DMS 273 (cell line): ENCODE measurements around the gene TAF5L.
"Not testable (repeated sequence)": the region's sequence is repeated elsewhere in the genome, so short reads cannot be mapped to it uniquely, and the experiment has no call there.

Source experiments
- DNase-seq: peaks from one replicate; lab custom pipeline; 2025; ENCODE audit not compliant: unreplicated experiment; lab: John Stamatoyannopoulos, UW

The TAF5L gene

DNA sequence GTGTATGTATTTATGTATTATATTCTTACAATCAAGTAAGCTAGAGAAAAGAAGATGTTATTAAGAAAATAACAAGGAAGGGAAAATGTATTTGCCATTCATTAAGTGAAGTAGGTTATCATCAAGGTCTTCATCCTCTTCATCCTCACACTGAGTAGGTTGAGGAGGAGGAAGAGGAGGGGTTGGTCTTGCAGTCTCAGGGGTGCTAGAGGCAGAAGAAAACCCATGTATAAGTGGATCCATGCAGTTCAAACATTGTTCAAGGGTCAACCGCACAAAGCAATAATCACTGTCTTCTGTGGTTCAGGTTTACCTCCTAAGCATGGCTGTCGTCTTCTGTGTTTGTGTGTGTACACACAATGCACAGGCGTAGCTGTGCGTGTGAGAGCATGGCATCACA, 17.0 kb upstream of the TAF5L start:
- no peak for DNase-seq

DNA sequence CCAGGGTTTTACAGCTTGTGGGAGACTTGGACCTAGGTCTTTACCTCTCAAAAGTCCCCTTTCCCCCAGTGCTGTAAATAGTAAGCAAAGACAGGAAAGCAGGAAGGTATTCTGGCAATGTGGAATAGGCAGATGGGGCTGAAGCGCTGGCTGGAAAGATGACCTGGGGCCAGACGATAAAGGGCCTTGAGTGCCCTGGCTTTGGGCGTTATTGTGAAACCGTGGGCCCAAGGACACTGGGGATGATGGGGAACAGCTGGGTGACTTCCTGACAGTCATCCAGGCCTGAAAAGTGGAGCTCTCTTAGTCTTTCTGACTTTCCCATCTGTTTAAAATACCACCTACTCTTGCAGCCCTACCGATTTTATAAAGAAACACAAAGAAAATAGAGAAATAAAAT, 16.5 kb upstream of the TAF5L start:
- DNase-seq, result peak; percentile 9

DNA sequence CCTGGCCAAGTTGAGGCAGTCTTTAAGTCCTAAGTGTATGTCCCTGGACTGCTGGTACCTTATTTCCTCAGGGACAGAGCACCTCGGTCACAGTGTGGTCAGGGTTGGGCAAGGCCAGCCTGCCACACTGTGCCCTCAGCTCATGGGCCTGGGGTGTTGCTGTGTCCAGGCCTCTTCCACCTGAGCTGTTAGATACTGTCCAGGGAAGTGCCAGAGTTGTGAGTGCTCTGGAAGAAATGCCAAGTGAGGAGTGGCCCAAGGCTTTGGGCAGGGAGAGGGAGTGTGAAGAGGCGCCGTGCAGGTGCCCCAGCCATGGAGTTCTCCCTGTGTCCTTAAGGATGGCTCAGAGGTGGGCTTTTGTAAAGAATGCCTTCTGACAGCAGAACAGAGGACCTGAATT, 15.4 kb upstream of the TAF5L start:
- no peak for DNase-seq

DNA sequence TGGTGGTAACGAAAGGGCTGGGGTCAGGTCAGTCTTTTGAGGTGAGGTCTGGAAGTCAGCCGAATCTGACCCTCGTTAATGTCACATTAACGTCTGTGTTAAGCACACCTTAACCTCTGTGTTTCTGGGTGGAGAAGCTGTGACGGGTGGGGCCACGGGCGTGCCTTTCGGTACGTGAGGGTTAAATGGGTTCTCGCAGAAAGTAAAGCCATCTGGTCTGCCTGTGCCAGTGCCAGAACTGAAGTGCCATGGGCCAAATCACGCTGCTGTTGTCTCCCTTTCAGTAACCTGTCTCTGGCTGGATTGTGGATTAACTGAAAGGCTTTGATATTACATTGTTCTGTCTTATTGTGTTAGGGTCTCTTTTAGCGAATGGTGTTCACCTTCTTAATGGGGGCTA, 14.5 kb upstream of the TAF5L start:
- peak; percentile 88 for DNase-seq

DNA sequence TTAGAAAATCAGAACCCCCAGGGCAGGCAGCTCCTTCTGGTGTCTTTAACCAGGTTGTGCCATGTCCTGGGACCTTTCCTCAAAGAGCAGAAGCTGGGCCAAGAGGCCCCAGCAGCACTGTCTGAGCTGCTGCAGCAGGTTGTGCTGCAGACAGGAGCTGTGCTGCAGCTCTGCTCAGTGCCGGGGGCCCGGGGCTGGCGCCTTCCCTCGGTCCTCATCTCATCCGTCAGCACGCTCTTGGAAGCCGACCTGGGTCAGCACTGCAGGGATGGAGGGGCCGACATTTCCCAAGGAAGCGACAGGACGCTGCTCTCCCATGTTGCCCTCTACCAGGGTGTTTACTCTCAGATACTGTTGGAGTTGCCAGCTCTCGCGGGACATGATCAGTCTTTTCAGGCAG, 11.8 kb upstream of the TAF5L start:
- no peak for DNase-seq

DNA sequence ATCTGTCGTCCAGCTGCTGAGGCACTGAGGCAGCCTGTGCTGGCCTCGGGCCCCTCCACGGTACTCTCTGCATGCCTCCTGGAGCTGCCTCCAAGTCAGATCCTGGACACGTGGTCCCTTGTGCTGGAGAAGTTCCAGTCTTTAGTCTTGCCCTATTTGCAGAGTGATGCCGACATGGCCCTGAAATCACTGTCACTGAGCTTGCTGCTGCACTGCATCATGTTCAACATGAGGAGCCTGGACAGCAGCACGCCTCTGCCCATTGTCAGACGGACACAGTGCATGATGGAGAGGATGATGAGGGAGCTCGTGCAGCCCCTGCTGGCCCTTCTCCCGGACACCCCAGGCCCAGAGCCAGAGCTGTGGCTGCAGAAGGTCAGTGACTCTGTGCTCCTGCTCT, 10.1 kb upstream of the TAF5L start:
- DNase-seq, result no peak

DNA sequence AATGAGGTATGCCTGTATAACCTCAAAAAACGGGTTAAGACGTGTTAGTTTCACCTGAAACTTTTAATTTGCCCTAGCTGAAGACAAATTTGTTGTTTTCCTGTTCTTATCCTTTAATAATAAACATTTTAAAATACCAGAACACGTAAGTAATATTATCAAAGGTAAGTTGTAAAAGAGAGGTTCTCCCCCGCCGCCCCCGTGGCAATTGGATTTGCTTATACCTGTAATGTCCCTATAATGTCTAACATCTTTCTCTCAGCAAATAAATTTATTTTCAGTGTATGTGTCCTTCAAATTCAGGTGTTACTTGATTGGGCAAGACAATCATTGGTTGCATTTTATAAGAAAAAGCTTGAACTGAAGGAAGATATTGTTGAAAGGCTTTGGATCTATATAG, 6.0 kb upstream of the TAF5L start:
- no peak for DNase-seq

DNA sequence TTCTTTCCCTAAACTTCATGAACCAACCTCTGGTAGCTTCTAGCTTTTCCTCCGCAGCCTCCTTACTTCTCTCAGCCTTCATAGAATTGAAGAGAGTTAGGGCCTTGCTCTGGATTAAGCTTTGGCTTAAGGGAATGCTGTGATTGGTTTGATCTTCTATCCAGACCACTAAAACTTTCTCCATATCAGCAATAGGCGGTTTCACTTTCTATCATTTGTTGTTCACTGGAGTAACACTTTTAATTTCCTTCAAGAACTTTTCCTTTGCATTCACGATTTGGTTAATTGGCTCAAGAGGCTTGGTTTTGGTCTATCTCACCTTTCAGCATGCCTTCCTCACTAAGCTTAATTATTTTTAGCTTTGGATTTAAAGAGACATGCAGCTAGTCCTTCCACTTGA, 5.2 kb upstream of the TAF5L start:
- no peak for DNase-seq

DNA sequence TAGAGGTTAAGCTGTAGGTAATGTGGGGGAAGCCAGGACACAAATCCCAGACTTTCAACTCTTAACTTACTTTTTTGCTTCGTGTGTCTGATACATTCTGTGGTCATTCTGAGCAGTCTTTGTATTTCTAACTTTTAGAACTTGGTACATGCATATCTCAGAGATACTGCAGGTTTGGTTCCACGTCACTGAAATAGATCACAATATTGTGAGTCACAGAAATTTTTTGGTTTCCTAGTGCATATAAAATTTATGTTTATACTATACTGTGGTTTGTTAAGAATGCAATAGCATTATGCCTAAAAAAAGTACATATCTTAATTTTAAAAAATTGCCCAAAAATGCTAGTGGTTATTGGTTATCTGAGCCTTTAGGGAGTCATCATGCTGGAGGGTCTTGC, 3.3 kb upstream of the TAF5L start:
- DNase-seq, result no peak

DNA sequence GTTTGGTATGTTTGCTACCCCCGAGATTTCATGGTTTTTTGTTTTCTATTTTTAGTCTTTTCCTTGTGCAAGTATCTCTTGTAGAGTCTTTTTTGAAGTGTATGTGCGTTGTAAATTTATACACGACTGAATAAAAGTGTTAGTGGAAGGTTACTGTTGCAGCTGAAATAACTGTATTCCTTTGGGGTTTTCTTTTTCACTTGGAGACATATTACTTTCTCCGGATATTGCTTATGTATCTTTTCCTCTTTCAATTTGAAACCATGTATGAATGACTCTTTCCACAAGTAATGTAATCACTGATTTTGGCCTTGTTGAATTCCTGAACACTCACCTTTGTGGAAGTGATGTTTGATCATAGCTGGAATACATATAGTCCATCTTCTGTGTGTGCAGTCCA, 1.1 kb upstream of the TAF5L start:
- no peak for DNase-seq

DNA sequence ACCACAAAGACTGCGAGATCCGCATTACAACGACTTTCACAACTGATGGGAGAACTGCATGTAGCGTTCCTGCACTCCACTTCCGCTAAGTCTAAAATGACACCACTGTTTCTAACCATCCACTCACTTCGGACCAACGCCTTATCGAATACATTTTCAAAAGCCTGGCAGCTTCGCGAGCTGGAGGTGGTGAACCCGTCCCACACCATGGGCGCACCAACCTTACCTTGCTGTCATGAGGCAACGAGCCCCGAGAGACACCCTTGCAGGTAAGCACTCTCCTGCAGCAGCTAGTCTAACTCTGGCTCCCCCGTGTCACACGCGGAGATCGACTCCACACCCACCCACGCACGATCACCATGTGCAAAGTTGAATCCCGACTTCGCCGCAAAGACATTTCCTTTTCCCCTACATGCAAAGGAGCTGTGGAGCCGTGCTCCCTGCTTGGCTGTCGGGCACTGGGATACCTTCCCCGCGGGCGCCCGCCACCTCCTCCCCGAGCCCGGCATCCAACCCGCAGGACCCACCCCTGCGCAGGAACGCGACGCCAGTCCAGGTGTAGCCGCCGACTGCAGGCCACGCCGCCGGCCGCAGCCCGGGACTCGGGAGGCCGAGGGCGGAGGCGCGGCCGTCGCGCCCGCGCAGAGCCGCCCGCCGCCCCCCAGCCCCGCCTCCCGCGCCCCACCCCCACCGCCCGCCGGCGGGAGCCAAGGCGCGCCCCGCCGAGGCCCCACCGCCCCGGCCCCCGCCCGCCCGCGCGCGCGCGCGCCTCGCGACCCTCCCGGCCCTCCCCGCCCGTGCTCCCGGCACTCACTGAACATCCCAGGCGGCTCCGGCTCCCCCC, 629 bp downstream of the TAF5L start:
- peak; percentile 81 for DNase-seq

DNA sequence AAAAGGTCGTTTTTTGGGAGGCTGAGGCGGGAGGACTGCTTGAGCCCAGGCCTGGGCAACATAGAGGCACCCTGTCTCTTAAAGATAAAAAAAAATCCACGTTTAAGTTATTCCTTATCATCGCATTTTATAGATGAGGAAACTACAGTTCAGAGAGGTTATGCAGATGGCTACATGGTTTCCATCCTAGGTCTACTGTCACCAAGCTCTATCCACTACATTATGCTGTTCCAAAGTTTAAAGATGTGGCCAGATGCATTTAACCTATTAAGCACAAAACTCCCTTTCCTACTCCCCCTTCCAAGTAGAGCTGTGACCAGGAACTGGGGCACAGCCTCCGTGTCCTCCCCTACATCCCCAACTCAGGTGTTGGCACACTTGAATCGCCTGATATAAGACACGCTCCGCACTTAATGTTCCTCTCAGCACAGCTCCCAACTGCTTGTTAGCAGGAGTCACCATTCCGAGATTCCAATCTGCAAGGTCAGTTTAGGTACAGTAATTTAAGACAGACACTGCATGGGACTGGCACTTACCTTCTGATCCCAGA, 1.3 kb downstream of the TAF5L start:
- DNase-seq, result no peak

DNA sequence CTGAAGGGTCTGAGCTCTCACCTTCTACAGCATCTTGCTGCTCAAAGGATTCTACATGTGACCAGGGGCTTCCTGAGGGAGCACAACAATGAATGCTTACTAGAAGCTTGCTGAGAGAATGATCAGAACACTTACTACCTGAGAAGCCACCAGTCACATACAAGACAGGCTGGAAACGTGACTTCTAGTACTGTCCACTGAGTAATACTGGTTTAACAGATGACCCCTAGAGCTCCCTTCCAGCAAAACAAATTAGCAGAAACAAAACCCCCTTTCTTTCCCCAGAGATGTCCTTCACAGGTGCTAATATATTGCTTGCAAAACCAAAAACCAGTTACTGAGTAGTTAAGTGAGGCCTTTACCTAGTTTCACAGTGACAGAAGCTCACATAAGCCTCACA, 2.1 kb downstream of the TAF5L start:
- DNase-seq, result no peak

DNA sequence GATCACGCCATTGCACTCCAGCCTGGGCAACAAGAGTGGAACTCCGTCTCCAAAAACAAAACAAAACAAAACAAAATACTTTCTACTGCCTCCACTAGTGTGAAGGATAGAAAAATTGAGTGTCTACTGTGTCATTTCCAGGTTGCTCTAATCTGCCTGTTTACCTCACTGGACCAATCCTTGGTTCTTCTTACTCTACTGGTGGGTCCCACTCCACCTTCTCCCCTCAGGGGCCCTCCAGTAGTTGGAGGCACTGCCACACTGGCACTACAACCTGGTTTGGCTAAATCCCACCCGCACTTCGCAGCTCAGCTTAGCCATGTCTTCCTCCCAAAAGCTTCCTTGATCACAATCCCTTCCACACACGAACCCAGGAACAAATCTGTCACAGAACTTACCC, 2.7 kb downstream of the TAF5L start:
- DNase-seq, result no peak

DNA sequence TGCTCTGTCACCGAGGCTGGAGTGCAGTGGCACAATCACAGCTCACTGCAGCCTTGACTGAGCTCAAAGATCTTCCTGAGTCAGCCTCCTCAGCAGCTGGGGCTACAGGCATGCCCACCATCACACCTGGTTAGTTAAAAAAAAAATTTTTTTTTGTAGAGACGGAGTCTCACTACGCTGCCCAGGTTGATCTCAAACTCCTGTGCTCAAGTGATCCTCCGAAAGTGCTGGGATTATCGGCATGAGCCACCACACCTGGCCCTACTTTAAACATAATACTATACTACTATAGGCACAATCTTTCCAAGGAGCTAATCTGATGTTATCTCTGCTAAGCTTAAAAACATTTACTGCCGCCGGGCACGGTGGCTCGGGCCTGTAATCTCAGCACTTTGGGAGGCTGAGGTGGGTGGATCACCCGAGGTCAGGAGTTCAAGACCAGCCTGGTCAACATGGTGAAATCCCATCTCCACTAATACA, 3.2 kb downstream of the TAF5L start:
- DNase-seq, result not testable (repeated sequence)

DNA sequence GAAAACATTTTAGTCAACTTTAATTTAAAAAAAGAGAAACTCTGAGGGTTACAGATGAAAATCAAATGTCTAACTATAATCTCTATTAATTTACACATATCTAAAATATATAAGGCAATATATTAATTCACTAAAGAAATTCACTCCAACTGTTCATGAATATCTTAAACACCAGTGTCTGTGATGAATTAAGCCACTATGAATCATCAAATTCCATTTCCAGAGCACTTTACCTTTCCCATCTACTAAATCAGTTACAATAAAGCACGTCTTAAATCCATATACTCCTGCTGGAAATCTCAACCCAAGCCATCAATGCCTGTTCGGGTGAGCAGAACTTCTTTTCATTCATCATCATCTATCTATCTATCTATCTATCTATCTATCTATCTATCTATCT, 4.3 kb downstream of the TAF5L start:
- no peak for DNase-seq

DNA sequence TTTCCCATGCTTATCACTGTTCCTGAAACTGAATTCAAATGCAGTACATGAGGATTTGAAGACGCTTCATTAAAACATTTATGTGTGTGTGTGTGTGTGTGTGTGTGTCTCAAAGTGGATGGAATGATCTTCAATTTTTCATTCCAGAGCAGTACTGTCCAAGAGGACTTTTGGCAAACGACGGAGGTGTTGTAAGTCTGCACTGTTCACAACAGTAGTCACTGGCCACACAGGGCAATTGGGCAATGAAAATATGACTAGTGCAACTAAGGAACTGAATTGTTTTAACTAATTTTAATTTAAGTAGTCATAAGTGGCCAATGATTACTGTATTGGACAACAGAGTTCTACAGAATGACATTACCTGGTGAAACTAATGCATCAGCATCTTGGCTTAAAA, 5.0 kb downstream of the TAF5L start:
- DNase-seq, result no peak

DNA sequence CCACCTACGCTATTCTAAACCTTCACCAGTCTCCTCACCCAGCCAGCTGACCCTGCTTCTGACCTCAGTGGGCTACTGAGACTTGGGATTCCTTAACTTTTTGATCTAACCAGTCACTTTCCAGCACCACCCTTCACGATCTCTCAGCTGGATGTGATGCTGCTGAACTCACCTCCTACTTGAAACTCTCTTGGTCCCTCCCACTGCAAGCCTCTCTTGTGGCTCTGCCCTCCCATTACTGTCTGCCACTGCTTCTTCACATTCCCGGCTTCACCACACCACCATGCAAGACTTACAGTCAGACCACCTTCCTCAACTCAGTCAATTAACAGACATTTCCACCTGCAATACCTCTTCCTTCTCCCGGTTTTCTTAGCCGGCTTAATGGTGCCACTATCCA, 6.3 kb downstream of the TAF5L start:
- DNase-seq, result no peak

DNA sequence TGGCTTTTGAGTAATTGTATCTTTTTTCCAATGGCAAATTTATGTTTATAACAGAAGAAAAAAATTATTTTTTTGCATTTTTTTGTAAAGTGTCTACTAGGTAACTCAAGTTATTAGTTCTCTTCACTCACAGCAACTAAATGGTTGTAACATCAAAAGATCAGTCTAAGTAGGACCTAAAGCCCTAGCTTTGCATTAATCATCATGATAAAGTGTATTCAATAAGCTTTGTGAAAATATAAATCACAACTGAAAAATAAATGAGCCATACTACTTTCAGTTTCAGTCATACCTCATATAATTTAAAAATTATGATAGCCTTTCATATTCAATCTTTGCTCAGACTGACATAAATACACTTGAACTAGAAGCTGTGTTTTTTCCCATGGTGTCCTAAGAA, 6.9 kb downstream of the TAF5L start:
- DNase-seq, result no peak

DNA sequence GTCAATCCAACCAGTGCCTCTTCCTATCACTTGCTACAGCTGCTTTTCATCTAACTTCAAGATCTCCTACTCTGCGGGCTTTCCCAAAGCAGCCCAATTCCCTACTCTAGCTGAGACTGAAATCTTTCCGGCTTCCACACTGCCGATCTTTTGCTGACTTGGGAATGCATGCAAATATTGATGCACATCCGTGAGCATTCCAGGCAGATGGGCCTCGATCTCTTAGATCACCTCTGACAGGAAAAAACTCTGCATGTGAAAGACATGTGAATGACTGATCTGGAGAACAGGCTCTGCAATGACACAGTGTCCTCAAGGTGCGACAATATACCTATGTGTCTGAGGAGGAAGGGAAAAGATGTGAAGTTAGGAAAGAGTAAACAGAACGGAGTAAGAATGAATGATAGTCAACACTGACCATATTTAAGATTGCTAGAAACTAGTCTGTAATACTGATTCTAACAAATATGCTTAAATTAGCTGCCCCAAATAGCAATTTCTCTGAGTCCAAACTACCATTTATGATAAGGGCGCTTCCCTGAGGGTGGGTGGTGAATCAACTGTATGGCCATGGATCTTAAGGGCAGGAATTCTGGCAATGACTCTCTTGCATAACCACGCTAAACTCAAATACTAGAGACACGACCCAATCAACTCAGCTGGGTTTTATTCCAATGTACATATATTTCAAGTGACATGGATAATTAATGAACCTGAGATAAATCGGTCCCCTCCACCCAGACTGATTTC, 8.4 kb downstream of the TAF5L start:
- no peak for DNase-seq

DNA sequence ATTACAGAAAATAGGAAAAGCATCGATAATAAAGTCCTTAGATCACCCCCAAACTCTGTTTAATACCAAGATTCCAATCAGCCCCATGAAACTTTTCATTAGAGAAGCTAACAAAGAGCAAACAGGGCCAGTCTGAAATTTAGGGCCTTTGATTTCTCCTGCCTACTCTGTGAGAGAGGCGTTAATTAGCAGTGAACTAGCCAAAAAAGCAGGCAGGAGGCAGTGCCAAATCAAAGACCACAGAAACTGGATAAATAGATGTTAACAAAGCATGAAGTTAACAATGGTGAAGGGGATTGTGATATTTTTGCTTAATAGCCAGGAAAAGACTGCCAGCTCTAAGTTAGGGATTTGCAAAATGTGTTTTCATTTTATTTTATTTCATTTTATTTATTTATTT, 11.2 kb downstream of the TAF5L start:
- DNase-seq, result no peak

DNA sequence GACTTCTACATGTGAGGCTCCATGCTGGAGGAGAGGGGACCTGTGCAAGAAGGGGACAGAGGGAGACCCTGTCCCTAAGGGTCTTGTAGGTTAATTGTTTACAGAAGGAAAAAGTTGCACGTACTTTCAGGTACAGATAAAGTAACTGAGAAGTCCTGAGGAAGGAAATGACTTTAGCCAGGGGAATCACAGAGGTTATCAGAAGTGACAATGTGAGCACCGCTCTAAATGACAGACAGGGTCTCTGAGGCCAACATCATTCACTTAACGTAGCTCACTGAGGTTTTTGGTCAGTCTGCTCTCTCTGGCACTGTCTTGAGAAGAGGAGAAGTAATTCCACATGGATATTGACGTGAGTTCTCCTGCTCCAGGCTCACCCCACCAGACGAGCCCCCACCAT, 12.0 kb downstream of the TAF5L start:
- DNase-seq, result no peak
